Right cardiac atrium (tissue), 5 donors: ENCODE data around the gene U2AF2. TPM values are rescaled to one million over a fixed set of nuclear protein-coding genes. Genes with fewer than 3 reads are reported as not detected.

Experiments used
- ATAC-seq, 2 donors: fragments of 200-7000 bp; cut with Tn5 transposase; one replicate each; pipeline versions ENCODE4 v1.8.0 to v1.9.1; 2020; ENCODE audit warnings: moderate library complexity in 2 of 2, mild to moderate bottlenecking in 1 of 2
- DNase-seq, 3 donors: peaks; one replicate each; pipeline ENCODE4 v3.0.0-alpha.2; 2020
- H3K27ac ChIP-seq: one replicate; pipeline ENCODE4 v1.5.1; 2013; ENCODE audit warnings: mild to moderate bottlenecking, low read length, control low read depth, moderate library complexity
- H3K27me3 ChIP-seq: one replicate; pipeline ENCODE4 v1.6.1; 2013; ENCODE audit not compliant: control insufficient read depth, insufficient read depth
- H3K4me1 ChIP-seq: one replicate; pipeline ENCODE4 v1.6.1; 2013; ENCODE audit warnings: low read length; ENCODE audit not compliant: control insufficient read depth, insufficient read depth
- H3K4me3 ChIP-seq: one replicate; pipeline ENCODE4 v1.5.1; 2013; ENCODE audit warnings: low read length, control low read depth
- H3K9me3 ChIP-seq: one replicate; pipeline ENCODE4 v1.6.1; 2013; ENCODE audit warnings: low read length; ENCODE audit not compliant: control insufficient read depth
- WGBS: extraction: QIAGEN DNeasy Blood & Tissue Kit; methylation state at CpG from one replicate; pipeline ENCODE4 v1.1.7; 2013; 5-methylcytosine and 5-hydroxymethylcytosine counted together
- intact Hi-C, 4 donors: fragments of 100-400 bp; cut with DNase I; formaldehyde crosslinking; loops; one replicate each; pipeline versions ENCODE4 v1.11.0 to v1.14.0; 2022 to 2023
- polyA plus RNA-seq: library from polyadenylated mRNA; stranded (reverse); fragments of 200-250 nt; gene quantifications from one replicate; pipeline ENCODE4 v1.2.3, GENCODE V29; 2013
- total RNA-seq, 4 donors: library from RNA; stranded (reverse); fragmentation: NEBNext Ultra II Directional; extraction: Animal tissue kit (Norgen Biotek cat#: 25700); gene quantifications; one replicate each; pipeline ENCODE4 v1.2.1, GENCODE V29; 2021
- donor health status: healthy with polysubstance abuse.
- donor health status: DM: no; HTN: yes; CAD: no.
- donor health status: DM: no; HTN: no; CAD: no.
- donor health status: DM: no; HTN: yes; CAD: no; lungs with severe emphysema.
- donor health status: DM: yes; HTN: yes; CAD: no.

U2AF2 gene
- total and polyA plus RNA-seq, 5 donors = 76.0 to 101 (median 89.8) TPM

DNA sequence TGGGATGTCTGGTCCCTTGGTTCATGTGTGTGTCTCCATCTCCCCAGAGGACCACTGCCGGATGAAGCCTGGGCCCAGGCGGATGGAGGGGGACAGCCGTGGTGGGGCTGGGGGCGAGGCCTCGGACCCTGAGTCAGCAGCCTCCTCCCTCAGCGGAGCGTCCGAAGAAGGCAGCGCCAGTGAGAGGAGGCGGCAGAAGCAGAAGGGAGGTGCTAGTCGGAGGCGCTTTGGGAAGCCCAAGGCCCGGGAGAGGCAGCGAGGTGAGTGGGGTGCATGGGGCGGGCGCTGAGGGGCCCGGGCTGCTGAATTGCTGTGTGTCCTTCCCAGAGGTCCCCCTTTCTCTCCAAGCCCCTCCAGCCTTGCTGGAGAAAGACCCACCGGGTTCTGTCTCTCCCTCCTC lies 3.6 kb upstream of the U2AF2 start:
- H3K27me3 ChIP-seq = no peaks in the 10 kb centered on the region

DNA sequence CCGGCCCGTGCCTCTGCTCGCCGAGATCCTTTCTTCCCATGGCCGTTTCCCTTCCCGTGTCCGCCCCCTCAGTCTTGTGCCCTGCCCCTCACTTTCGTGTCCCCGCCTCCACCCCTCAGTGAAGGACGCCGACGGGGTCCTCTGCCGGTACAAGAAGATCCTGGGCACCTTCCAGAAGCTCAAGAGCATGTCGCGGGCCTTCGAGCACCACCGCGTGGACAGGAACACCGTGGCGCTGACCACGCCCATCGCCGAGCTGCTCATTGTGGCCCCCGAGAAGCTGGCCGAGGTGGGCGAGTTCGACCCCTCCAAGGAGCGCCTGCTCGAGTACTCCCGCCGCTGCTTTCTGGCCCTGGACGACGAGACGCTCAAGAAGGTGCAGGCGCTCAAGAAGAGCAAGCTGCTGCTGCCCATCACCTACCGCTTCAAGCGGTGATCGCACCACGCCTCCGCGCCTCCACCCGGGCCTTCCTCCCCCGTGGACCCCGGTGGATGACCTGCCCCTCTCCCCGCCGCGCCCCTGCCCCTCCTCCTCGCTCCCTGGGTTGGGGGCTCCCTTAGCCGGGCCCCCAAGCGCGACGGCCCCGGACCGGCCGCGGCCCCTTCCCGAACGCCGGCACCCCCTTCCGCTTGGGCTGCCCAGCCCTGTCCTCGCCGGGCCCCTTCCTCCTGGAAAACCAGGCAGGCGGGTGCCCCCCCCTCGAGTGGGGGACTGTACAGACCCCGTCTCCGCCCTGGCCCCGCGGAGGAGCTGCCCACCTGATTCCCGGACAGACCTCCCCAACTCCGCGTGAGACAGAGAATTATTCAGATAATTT lies 2.3 kb upstream of the U2AF2 start:
- intact Hi-C loops = no loop called here
- no peak overlapping the region for H3K4me3 ChIP-seq
- H3K9me3 ChIP-seq = no peaks in the 10 kb centered on the region
- DNase-seq (peak in 2 of 3 donors; percentile 75 to 82), ATAC-seq (no peak)
- 73% methylated on average over 71 of the region's 71 CpGs for WGBS
- peaks cover 9% of the 10 kb centered on the region for H3K4me1 ChIP-seq
- H3K27ac ChIP-seq = no peak overlapping the region
- no peaks in the 10 kb centered on the region for H3K27me3 ChIP-seq

More for the DNA sequence above, 3.6 kb upstream of the U2AF2 start:
- 81% methylated on average over 18 of the region's 18 CpGs for WGBS
- Histone ChIP-seq H3K4me3 (no peak overlapping the region), H3K27ac (no peak overlapping the region), H3K4me1 (no peaks in the 10 kb centered on the region), H3K9me3 (no peaks in the 10 kb centered on the region)
- ATAC-seq (no peak), DNase-seq (no peak)
- intact Hi-C loops = no loop called here

DNA sequence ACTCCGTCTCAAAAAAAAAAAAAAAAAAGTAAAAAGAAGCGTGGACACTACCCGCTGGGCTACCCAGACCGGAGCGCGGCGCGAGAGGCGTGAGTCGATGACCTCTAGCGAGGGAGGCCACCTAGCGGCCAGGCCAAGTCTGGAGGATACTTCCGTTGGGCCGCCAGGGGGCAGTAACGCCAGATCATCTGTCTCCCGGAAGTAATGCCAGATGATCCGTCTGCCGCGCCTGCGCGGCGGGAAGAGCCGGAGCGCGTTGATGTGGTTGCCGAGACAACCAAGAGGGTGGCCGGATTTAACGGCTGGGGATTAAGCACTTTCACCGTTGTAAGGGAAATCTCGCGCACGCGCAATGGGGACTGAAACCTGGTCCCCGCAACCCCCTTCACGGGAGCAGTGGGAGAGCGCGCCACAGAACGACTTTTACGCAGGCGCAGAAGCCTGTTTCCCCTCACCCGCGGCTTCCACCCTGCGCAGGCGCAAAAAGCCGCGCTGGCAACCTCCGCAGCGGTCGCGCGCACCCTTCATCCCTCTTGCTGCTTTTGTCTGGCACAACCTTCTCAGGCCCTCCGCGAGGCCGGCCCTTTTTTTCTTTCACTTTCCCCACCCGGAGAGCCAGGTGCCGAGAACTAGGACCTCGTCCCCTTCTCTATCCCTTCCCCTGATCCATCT lies 1.0 kb upstream of the U2AF2 start:
- H3K27ac ChIP-seq = peak overlapping the region; percentile 99
- H3K9me3 ChIP-seq = no peaks in the 10 kb centered on the region
- peak; percentile 98 to 99 (median 99) for DNase-seq
- ATAC-seq = peak; percentile 72 to 75
- H3K4me3 ChIP-seq = peak overlapping the region; percentile 92
- intact Hi-C loops = no loop called here
- WGBS = under 1% methylated on average over 57 of the region's 57 CpGs
- peaks cover 14% of the 10 kb centered on the region for H3K4me1 ChIP-seq
- H3K27me3 ChIP-seq = no peaks in the 10 kb centered on the region

DNA sequence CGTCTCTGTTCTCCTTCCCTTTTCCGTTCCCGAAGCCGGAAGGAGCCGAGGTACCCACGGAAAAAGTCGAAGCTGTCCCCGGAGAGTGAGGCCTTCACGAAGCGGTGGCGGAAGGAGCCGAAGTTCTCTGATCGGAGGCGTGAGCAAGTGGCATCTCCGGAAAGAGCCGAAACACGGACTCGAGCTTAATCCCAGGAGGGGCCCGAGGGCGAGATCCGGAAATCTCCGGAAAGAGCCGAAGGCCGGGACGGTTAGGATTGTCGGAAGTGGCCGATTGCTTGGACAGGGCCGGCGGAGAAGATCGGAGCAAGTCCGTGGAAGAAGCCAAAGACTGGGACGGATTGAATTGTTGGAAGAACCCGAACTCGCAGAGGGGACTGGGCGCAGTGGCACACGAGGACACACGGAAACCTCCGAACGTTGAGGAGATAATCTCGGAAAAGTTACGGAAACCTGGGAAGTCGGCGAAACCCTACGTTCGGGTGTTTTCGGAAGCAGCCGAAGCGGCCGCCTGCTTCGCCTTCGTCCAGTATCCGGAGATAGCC lies 440 bp upstream of the U2AF2 start:
- peak overlapping the region; percentile 99 for H3K27ac ChIP-seq
- intact Hi-C loops = no loop called here
- H3K27me3 ChIP-seq = no peaks in the 10 kb centered on the region
- ATAC-seq (peak; percentile 80 to 84), DNase-seq (peak; percentile 99 to 100 (median 100))
- H3K9me3 ChIP-seq = no peaks in the 10 kb centered on the region
- WGBS = under 1% methylated on average over 52 of the region's 52 CpGs
- H3K4me1 ChIP-seq = peaks cover 14% of the 10 kb centered on the region
- H3K4me3 ChIP-seq = peak overlapping the region; percentile 92

DNA sequence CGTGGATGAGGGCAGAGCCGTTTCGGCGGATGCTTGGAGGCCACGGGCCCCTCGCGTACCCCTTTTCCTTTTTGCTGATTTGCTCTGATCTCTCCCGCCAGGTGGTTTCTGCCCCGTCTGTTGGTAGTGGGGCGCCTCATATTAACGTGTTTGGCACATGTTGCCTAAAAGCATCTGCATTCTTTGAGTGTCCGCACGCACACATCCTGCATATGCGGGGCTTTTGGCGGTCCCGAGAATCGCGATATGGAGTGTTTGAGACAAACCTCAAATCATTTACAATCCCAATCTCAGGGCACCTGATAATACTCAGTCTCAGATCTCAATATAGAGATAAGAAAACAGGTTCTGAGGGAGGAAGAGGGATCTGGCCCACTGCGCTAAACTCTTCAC lies 809 bp downstream of the U2AF2 start:
- Histone ChIP-seq H3K27me3 (no peaks in the 10 kb centered on the region), H3K9me3 (no peaks in the 10 kb centered on the region), H3K4me1 (peaks cover 14% of the 10 kb centered on the region), H3K4me3 (peak overlapping the region; percentile 92), H3K27ac (peak overlapping the region; percentile 92)
- intact Hi-C loops = no loop called here
- ATAC-seq (no peak), DNase-seq (peak in 1 of 3 donors; percentile 38)
- under 1% methylated on average over 19 of the region's 19 CpGs for WGBS

DNA sequence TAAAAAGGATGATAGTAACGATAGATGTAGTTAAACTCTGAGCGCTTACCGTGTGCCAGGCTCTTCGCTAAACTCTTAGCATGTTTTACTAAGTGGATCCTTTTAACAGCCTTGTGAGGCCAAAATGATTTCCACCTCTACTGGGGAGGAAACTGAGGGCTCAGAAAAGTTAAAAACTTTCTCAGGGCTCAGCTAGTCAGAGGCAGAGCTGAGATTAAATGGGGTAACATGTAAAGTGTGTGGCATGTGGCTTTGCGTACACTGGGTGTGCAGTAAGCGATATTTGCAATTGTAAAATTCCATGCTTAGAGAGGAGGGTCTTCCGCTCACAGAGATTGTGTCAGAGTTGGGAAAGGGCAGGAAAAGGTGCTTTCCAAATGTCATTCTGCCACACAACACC lies 1.7 kb downstream of the U2AF2 start:
- intact Hi-C loops = no loop called here
- H3K9me3 ChIP-seq = no peaks in the 10 kb centered on the region
- no peak overlapping the region for H3K27ac ChIP-seq
- no peaks in the 10 kb centered on the region for H3K27me3 ChIP-seq
- no peak for ATAC-seq
- peak overlapping the region; percentile 92 for H3K4me3 ChIP-seq
- 54% methylated on average over 7 of the region's 7 CpGs for WGBS
- peaks cover 14% of the 10 kb centered on the region for H3K4me1 ChIP-seq
- DNase-seq = no peak

DNA sequence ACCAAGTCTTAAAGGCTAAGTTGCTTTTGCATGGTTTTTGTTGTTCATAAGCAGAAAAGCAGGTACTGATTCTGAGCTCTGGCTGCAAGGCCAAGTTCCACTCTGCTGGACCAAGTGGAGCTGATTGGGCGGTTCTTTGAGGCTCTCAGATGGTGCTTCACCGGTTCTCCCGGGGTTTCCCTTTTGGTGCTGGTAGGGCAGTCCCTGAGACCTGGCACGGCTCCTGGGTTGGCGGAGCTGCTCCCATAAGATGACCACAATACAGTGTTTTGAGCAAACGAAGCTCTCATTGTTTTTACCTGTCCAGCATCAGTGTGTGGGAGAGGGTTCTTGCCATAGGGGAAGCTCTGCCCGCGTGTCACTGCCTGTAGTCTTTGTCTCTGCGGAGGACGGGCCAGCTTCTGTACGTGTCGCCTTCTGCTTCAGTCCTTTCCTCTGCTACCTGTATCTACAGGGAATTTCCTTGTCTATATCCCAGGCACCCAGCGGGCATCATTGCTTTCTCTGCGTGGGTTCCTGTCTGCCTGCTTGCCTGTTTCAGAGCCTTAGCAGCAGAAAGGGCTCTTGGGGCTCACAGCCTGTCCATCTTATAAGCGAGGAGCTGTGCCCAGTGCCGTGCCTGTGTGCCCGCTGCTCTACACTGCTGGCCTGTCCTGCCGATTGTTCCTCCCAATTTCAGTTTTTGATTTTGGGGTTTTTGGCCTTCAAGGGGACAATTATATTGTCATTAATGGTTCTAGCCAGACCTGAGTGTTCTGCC lies 2.3 kb downstream of the U2AF2 start:
- 43% methylated on average over 18 of the region's 18 CpGs for WGBS
- Histone ChIP-seq H3K27ac (no peak overlapping the region), H3K27me3 (no peaks in the 10 kb centered on the region), H3K9me3 (no peaks in the 10 kb centered on the region), H3K4me3 (no peak overlapping the region), H3K4me1 (peaks cover 14% of the 10 kb centered on the region)
- no peak for ATAC-seq
- peak in 1 of 3 donors; percentile 73 for DNase-seq
- intact Hi-C loops = no loop called here

DNA sequence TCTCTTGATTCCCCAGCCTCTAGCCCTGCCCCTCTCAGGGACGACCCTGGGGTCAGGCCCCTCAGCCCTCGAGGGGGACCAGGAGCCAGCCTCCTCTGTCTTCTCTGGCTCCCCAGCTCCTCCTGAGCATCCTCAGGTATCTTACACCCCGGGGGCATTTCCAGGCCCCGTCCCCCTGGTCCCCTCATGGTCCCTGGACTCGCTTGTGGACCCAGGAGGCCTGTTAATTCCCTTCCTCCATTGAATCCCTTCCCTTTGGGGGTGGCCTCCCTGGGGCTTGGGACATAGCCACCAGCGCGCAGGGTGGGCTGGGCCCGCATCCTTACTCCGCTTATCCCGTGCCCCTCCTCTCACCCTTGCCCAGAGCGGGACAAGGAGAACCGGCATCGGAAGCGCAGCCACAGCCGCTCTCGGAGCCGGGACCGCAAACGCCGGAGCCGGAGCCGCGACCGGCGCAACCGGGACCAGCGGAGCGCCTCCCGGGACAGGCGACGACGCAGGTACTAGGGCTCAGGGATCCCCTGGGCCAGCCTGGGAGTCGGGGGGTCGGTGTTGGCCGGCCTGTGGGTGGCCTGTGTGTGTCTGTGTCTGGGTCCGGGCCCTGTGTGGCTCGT lies 4.1 kb downstream of the U2AF2 start:
- Histone ChIP-seq H3K4me1 (peaks cover 14% of the 10 kb centered on the region), H3K9me3 (no peaks in the 10 kb centered on the region), H3K27ac (no peak overlapping the region), H3K4me3 (no peak overlapping the region), H3K27me3 (no peaks in the 10 kb centered on the region)
- ATAC-seq (no peak), DNase-seq (no peak)
- 88% methylated on average over 37 of the region's 37 CpGs for WGBS
- intact Hi-C loops = no loop called here

DNA sequence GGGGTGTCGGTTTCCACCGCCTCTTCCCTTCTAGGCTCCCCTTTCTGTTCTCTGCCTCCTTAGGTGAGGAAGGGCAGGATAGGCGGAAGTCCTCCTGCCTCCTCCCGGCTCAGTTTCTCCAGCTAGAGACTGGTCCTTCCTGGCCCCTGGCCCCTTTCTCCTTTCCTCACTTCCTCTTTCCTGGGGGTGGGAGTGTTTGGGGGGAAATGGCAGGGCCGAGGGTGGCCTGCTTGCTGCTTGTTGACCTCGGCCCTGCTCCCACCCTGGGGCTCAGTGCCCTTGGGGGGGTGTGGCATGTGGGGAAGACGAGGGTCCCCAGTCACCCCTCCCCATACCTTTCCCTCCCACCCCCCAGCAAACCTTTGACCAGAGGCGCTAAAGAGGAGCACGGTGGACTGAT lies 5.0 kb downstream of the U2AF2 start:
- Histone ChIP-seq H3K27ac (no peak overlapping the region), H3K27me3 (no peaks in the 10 kb centered on the region), H3K9me3 (no peaks in the 10 kb centered on the region), H3K4me1 (peaks cover 14% of the 10 kb centered on the region), H3K4me3 (no peak overlapping the region)
- WGBS = 65% methylated on average over 9 of the region's 9 CpGs
- intact Hi-C loops = no loop called here
- no peak for ATAC-seq
- no peak for DNase-seq

DNA sequence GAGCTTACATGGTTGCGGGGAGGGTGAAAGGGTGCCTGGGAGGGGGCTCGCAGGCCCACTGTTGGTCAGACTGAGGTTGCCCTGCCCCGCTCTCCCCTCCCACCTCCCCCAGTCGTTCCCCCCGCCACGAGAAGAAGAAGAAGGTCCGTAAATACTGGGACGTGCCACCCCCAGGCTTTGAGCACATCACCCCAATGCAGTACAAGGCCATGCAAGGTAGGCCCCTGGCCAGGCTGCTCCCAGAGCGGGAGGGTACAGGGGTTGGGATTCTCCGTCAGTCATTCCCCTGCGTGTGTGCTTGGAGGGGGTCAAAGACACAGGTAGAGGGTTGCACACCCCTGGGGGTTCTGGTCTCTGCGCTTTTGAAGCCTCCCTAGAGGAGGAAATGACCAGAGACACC lies 5.6 kb downstream of the U2AF2 start:
- no peak overlapping the region for H3K27ac ChIP-seq
- peaks cover 14% of the 10 kb centered on the region for H3K4me1 ChIP-seq
- 89% methylated on average over 12 of the region's 12 CpGs for WGBS
- H3K9me3 ChIP-seq = no peaks in the 10 kb centered on the region
- intact Hi-C loops = no loop called here
- H3K27me3 ChIP-seq = no peaks in the 10 kb centered on the region
- H3K4me3 ChIP-seq = no peak overlapping the region
- ATAC-seq = no peak
- no peak for DNase-seq
